Measurements from ENCODE around the gene KLHDC3. TPM values are rescaled to one million over a fixed set of nuclear protein-coding genes. Genes with fewer than 3 reads are reported as not detected.

Gene KLHDC3
- total and polyA plus RNA-seq, 2 of the 13 experiments (the other 11 are each of a cell fraction or from before 2014, with no cell fraction given), result 78.3 to 91.5 TPM

DNA sequence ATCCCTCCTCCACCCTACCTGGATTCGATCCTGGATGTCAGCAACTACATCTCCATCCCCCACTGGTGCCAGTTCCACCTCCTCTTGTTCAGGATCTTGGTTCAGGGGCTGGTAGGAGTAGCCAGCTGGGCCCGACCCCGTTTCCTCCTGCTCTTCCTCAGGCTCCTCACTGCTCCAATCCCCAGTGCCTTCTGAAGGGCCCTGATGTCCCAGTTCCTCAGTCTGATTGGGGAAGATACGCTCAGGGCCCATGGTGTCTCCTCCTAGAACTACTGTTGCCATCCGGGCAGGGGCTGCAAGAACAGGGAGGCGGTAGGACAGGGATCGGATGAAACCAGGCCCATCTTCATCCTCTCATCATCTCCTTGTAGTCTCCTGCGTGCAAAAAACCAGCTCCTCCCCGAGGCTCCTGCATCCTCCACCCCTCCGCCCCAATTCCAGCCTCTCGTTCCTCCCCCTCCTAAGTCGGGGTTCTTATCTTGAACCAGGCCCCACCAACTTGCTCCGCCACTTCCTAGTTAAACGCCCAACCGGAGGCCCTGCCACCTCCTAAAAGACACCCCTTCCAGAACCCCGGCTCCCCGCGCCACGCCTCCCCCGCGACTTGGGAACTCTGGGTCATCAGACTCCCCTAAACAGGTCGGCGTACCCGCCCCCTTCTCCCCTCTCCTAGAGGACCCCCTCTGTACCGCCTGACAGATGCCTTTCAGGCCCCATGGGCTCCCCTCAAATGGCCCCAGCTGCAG, 779 bp upstream of the KLHDC3 start (continued):
- TF ChIP-seq ZNF33B (CRISPR knock-in tag; IDR thresholded peaks at IDR 0.05) (no peak), ZNF136 (CRISPR knock-in tag; IDR thresholded peaks at IDR 0.05; ENCODE audit: low read depth) (no peak), ZNF552 (CRISPR knock-in tag; IDR thresholded peaks at IDR 0.05; ENCODE audit: borderline replicate concordance) (no peak), ZNF430 (CRISPR knock-in tag; IDR thresholded peaks at IDR 0.05) (no peak), U2AF2 (IDR thresholded peaks at IDR 0.05; ENCODE audit: low read depth, low read length) (no peak), ZSCAN30 (CRISPR knock-in tag; IDR thresholded peaks at IDR 0.05) (no peak), DBP (CRISPR knock-in tag; IDR thresholded peaks at IDR 0.05; ENCODE audit: not compliant biosample characterization) (no peak), ZBTB1 (CRISPR knock-in tag; IDR thresholded peaks at IDR 0.05; ENCODE audit: borderline replicate concordance) (no peak), CTCF (CRISPR knock-in tag; IDR thresholded peaks at IDR 0.05) (no peak), KDM2A (CRISPR knock-in tag; IDR thresholded peaks at IDR 0.05; ENCODE audit: borderline replicate concordance, low read depth) (no peak), ZNF547 (CRISPR knock-in tag; IDR thresholded peaks at IDR 0.05) (peak; percentile 60; the same call in 1 of the 2 replicates), CHD4 (IDR thresholded peaks at IDR 0.05; ENCODE audit: borderline replicate concordance, low read length) (no peak), PRMT3 (CRISPR knock-in tag; IDR thresholded peaks at IDR 0.05; ENCODE audit: borderline replicate concordance, low read depth) (no peak), ARNT2 (CRISPR knock-in tag; IDR thresholded peaks at IDR 0.05; ENCODE audit: low read depth) (no peak), ZNF839 (CRISPR knock-in tag; IDR thresholded peaks at IDR 0.05; ENCODE audit: borderline replicate concordance) (no peak; the same call in none of the 2 replicates), ZNF225 (CRISPR knock-in tag; IDR thresholded peaks at IDR 0.05) (0 out of 2 replicates have a peak, but pooled peaks have one; percentile 39), ZFP41 (CRISPR knock-in tag; IDR thresholded peaks at IDR 0.05; ENCODE audit: borderline replicate concordance) (0 out of 2 replicates have a peak, but pooled peaks have one; percentile 68), PAX8 (CRISPR knock-in tag; IDR thresholded peaks at IDR 0.05; ENCODE audit: borderline replicate concordance) (no peak), MAFG (CRISPR knock-in tag; IDR thresholded peaks at IDR 0.05) (no peak), MZF1 (CRISPR knock-in tag; IDR thresholded peaks at IDR 0.05; ENCODE audit: borderline replicate concordance) (no peak), RXRA (CRISPR knock-in tag; IDR thresholded peaks at IDR 0.05) (no peak), ZBTB37 (CRISPR knock-in tag; IDR thresholded peaks at IDR 0.05) (no peak), CHD2 (IDR thresholded peaks at IDR 0.05; ENCODE audit: low read depth, low read length) (no peak)
- TF ChIP-seq, protein P1, sequence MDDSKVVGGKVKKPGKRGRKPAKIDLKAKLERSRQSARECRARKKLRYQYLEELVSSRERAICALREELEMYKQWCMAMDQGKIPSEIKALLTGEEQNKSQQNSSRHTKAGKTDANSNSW (CRISPR knock-in tag; IDR thresholded peaks at IDR 0.05; ENCODE audit: borderline replicate concordance), result no peak
- TF ChIP-seq, protein P2, sequence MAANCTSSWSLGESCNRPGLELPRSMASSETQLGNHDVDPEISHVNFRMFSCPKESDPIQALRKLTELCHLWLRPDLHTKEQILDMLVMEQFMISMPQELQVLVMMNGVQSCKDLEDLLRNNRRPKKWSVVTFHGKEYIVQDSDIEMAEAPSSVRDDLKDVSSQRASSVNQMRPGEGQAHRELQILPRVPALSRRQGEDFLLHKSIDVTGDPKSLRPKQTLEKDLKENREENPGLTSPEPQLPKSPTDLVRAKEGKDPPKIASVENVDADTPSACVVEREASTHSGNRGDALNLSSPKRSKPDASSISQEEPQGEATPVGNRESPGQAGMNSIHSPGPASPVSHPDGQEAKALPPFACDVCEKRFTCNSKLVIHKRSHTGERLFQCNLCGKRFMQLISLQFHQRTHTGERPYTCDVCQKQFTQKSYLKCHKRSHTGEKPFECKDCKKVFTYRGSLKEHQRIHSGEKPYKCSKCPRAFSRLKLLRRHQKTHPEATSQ (CRISPR knock-in tag; IDR thresholded peaks at IDR 0.05; ENCODE audit: borderline replicate concordance), result no peak
